ENCODE results near the gene FASLG. TPM values are rescaled to one million over a fixed set of nuclear protein-coding genes. Genes with fewer than 3 reads are reported as not detected.

The FASLG gene
- total and polyA plus RNA-seq, 4 donors, result 0.14 to 0.61 (median 0.30) TPM

DNA sequence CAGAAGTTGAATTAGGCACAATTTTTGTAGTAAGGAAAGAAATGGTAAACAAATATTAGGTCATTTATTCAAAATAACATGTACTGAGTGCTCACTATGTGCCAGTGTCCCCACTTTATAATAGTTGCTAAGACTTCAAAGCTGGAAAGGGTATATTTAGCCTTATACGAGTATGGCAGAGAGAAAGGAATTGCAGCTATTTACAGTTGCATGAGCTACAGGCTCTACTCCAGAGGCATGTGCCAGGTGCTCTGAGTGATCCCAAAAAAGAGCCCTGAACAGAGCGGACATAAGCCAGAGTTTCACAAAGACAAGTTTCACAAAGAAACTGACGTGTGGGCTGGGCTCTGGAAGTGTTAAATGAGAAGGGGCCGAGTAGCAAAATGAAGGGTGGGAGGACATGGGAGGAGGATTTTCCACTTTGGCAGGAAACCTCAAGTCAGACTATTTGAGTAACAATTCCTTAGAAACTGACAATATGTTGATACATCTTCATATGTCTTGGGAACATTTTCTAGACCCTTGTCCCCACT, 40.9 kb downstream of the FASLG start:
- no peak overlapping the region for H3K27ac ChIP-seq (ENCODE audit: low read depth in 1 of 2, low read length in 2 of 2)
- H3K9me3 ChIP-seq (ENCODE audit: control insufficient read depth in 4 of 4, low read length in 3 of 4), result no peaks in the 10 kb centered on the region
- no peaks in the 10 kb centered on the region for H3K4me1 ChIP-seq (ENCODE audit: control insufficient read depth in 4 of 4, insufficient read depth in 4 of 4, low read length in 3 of 4)
- no peaks in the 10 kb centered on the region for H3K36me3 ChIP-seq (ENCODE audit: control insufficient read depth in 4 of 4, insufficient read depth in 3 of 4, low read depth in 1 of 4, low read length in 3 of 4)
- no peak for TF ChIP-seq YY1 (IDR thresholded peaks at IDR 0.05)
- TF ChIP-seq NR2F2 (IDR thresholded peaks at IDR 0.05), result no peak
- TF ChIP-seq, protein P1, sequence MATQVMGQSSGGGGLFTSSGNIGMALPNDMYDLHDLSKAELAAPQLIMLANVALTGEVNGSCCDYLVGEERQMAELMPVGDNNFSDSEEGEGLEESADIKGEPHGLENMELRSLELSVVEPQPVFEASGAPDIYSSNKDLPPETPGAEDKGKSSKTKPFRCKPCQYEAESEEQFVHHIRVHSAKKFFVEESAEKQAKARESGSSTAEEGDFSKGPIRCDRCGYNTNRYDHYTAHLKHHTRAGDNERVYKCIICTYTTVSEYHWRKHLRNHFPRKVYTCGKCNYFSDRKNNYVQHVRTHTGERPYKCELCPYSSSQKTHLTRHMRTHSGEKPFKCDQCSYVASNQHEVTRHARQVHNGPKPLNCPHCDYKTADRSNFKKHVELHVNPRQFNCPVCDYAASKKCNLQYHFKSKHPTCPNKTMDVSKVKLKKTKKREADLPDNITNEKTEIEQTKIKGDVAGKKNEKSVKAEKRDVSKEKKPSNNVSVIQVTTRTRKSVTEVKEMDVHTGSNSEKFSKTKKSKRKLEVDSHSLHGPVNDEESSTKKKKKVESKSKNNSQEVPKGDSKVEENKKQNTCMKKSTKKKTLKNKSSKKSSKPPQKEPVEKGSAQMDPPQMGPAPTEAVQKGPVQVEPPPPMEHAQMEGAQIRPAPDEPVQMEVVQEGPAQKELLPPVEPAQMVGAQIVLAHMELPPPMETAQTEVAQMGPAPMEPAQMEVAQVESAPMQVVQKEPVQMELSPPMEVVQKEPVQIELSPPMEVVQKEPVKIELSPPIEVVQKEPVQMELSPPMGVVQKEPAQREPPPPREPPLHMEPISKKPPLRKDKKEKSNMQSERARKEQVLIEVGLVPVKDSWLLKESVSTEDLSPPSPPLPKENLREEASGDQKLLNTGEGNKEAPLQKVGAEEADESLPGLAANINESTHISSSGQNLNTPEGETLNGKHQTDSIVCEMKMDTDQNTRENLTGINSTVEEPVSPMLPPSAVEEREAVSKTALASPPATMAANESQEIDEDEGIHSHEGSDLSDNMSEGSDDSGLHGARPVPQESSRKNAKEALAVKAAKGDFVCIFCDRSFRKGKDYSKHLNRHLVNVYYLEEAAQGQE (IDR thresholded peaks at IDR 0.05), result no peak
- TF ChIP-seq FOXA2 (IDR thresholded peaks at IDR 0.05), result no peak
- TF ChIP-seq SP1 (IDR thresholded peaks at IDR 0.05), result no peak
- TF ChIP-seq, protein P2, sequence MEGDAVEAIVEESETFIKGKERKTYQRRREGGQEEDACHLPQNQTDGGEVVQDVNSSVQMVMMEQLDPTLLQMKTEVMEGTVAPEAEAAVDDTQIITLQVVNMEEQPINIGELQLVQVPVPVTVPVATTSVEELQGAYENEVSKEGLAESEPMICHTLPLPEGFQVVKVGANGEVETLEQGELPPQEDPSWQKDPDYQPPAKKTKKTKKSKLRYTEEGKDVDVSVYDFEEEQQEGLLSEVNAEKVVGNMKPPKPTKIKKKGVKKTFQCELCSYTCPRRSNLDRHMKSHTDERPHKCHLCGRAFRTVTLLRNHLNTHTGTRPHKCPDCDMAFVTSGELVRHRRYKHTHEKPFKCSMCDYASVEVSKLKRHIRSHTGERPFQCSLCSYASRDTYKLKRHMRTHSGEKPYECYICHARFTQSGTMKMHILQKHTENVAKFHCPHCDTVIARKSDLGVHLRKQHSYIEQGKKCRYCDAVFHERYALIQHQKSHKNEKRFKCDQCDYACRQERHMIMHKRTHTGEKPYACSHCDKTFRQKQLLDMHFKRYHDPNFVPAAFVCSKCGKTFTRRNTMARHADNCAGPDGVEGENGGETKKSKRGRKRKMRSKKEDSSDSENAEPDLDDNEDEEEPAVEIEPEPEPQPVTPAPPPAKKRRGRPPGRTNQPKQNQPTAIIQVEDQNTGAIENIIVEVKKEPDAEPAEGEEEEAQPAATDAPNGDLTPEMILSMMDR (IDR thresholded peaks at IDR 0.05; ENCODE audit: low read depth, low read length, missing input control), result no peak
- TF ChIP-seq JUND (IDR thresholded peaks at IDR 0.05), result no peak
- TF ChIP-seq EGR1 (IDR thresholded peaks at IDR 0.05; ENCODE audit: low read depth in 2 of 2), result no peak
- TF ChIP-seq, protein P3, sequence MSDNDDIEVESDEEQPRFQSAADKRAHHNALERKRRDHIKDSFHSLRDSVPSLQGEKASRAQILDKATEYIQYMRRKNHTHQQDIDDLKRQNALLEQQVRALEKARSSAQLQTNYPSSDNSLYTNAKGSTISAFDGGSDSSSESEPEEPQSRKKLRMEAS (IDR thresholded peaks at IDR 0.05), result no peak
- no peak for TF ChIP-seq RXRA (IDR thresholded peaks at IDR 0.05)
- no peak for TF ChIP-seq HNF4G (IDR thresholded peaks at IDR 0.05)
- no peak for TF ChIP-seq HNF4A (conservative IDR thresholded peaks at IDR 0.05)
- TF ChIP-seq, protein P4, sequence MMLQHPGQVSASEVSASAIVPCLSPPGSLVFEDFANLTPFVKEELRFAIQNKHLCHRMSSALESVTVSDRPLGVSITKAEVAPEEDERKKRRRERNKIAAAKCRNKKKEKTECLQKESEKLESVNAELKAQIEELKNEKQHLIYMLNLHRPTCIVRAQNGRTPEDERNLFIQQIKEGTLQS (IDR thresholded peaks at IDR 0.05), result no peak
- no peak for TF ChIP-seq RAD21 (IDR thresholded peaks at IDR 0.05)
- no peak for TF ChIP-seq FOXA1 (IDR thresholded peaks at IDR 0.05)
- TF ChIP-seq GABPA (IDR thresholded peaks at IDR 0.05 in 1 of 2, conservative IDR thresholded peaks at IDR 0.05 in 1 of 2), result no peak
- no peaks in the 10 kb centered on the region for H3K27me3 ChIP-seq (ENCODE audit: control insufficient read depth in 4 of 4, insufficient read depth in 4 of 4, low read length in 3 of 4)
- H3K9ac ChIP-seq (ENCODE audit: low read depth in 1 of 2, low read length in 2 of 2), result no peak overlapping the region
- no peak for DNase-seq (ENCODE audit: low spot score)
- H3K4me3 ChIP-seq (ENCODE audit: low read depth in 1 of 3, low read length in 3 of 3), result no peak overlapping the region
- WGBS, result 75% methylated on average over 4 of the region's 4 CpGs

DNA sequence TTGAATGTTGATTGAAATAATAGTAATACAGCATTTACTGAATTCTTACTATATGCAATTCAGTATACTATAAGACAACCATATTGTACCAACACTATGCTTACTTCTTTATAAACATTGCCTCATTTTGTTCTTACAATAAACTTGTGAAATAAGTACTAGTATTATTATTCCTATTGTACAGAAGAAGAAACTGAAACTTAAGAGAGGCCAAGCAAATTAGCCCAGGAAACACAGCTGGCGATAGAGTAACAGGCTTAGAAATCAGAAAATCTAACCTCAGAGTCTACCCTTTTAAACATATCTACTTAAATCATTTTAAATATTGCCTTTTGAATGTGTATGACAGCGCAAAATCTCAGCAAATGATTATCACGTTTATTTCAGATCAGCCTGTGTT, 41.7 kb downstream of the FASLG start:
- DNase-seq (ENCODE audit: low spot score), result no peak
- no peaks in the 10 kb centered on the region for H3K27me3 ChIP-seq (ENCODE audit: control insufficient read depth in 4 of 4, insufficient read depth in 4 of 4, low read length in 3 of 4)
- no peak overlapping the region for H3K27ac ChIP-seq (ENCODE audit: low read depth in 1 of 2, low read length in 2 of 2)
- H3K9ac ChIP-seq (ENCODE audit: low read depth in 1 of 2, low read length in 2 of 2), result no peak overlapping the region
- no peak overlapping the region for H3K4me3 ChIP-seq (ENCODE audit: low read depth in 1 of 3, low read length in 3 of 3)
- H3K9me3 ChIP-seq (ENCODE audit: control insufficient read depth in 4 of 4, low read length in 3 of 4), result no peaks in the 10 kb centered on the region
- 87% methylated on average over 3 of the region's 3 CpGs for WGBS
- no peaks in the 10 kb centered on the region for H3K4me1 ChIP-seq (ENCODE audit: control insufficient read depth in 4 of 4, insufficient read depth in 4 of 4, low read length in 3 of 4)
- no peaks in the 10 kb centered on the region for H3K36me3 ChIP-seq (ENCODE audit: control insufficient read depth in 4 of 4, insufficient read depth in 3 of 4, low read depth in 1 of 4, low read length in 3 of 4)
- TF ChIP-seq, protein P1 (IDR thresholded peaks at IDR 0.05), result no peak
- TF ChIP-seq, protein P5, sequence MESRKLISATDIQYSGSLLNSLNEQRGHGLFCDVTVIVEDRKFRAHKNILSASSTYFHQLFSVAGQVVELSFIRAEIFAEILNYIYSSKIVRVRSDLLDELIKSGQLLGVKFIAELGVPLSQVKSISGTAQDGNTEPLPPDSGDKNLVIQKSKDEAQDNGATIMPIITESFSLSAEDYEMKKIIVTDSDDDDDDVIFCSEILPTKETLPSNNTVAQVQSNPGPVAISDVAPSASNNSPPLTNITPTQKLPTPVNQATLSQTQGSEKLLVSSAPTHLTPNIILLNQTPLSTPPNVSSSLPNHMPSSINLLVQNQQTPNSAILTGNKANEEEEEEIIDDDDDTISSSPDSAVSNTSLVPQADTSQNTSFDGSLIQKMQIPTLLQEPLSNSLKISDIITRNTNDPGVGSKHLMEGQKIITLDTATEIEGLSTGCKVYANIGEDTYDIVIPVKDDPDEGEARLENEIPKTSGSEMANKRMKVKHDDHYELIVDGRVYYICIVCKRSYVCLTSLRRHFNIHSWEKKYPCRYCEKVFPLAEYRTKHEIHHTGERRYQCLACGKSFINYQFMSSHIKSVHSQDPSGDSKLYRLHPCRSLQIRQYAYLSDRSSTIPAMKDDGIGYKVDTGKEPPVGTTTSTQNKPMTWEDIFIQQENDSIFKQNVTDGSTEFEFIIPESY (IDR thresholded peaks at IDR 0.05), result no peak
- TF ChIP-seq RAD21 (IDR thresholded peaks at IDR 0.05) (no peak), FOXA2 (IDR thresholded peaks at IDR 0.05) (no peak), SP1 (IDR thresholded peaks at IDR 0.05) (no peak), FOXA1 (IDR thresholded peaks at IDR 0.05) (no peak), RXRA (IDR thresholded peaks at IDR 0.05) (no peak)
- TF ChIP-seq, protein P3 (IDR thresholded peaks at IDR 0.05), result no peak
- TF ChIP-seq, protein P4 (IDR thresholded peaks at IDR 0.05), result no peak
